HL-60 (cell line): Measurements from ENCODE around the gene CAMSAP2.

Source experiments
- CTCF ChIP-seq: IDR thresholded peaks from one replicate; pipeline ENCODE4 v1.5.1; 2011; ENCODE audit warnings: low read length, control low read depth, inconsistent platforms; ENCODE audit not compliant: insufficient read depth
- POLR2AphosphoS5 ChIP-seq: IDR thresholded peaks from 2 replicates; pipeline ENCODE4 v1.6.1; 2012; ENCODE audit warnings: low read depth

GRCh38 chr1:200795156-200795555 is 56.5 kb downstream of the CAMSAP2 start:
- TF ChIP-seq CTCF (no peak), POLR2AphosphoS5 (no peak)
